GM23248 (cell line): ENCODE measurements around the gene MRPL42.

Experiments
- EZH2 ChIP-seq: fragments of 200-600 bp; sonication (generic); IDR thresholded peaks from 2 replicates; pipeline ENCODE4 v1.6.1; 2018; ENCODE audit warnings: antibody characterized with exemption, mild to moderate bottlenecking; ENCODE audit not compliant: insufficient read depth, poor library complexity, severe bottlenecking
- EZH2phosphoT487 ChIP-seq: fragments of 200-600 bp; sonication (generic); IDR thresholded peaks from 2 replicates; pipeline ENCODE4 v1.6.1; 2018; ENCODE audit warnings: antibody characterized with exemption, moderate library complexity, mild to moderate bottlenecking, low read depth; ENCODE audit not compliant: insufficient read depth

DNA sequence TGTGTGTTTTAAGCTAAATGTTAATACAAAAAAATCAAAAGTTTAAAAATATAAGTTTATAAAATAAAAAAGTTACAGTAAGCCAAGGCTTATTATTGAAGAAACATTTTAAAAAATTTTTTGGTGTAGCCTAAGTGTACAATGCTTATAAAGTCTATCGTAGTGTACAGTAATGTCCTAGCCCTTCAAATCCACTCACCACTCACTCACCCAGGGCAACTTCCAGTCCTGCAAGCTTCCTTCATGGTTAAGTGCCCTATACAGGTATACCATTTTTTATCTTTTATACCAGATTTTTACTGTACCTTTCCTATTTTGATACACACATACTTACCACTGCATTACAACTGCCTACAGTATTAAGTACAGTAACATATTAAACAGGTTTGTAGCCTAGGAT lies 37.5 kb upstream of the MRPL42 start:
- TF ChIP-seq EZH2 (no peak), EZH2phosphoT487 (no peak)
